NOMO-1 treated with dmso at 0.1 percent for 144 hours (cell line): ENCODE results near the gene ZNF385D.

ENCODE experiments used
- DNase-seq: peaks from one replicate; lab custom pipeline; 2025; ENCODE audit not compliant: unreplicated experiment; lab: John Stamatoyannopoulos, UW

The ZNF385D gene

GRCh38 chr3:21682206-21682605 lies 68.8 kb downstream of the ZNF385D start:
- no peak for DNase-seq

GRCh38 chr3:21673393-21673792 lies 77.6 kb downstream of the ZNF385D start:
- no peak for DNase-seq

- no peak for DNase-seq
Measured at GRCh38 chr3:21672303-21672702, 78.7 kb downstream of the ZNF385D start.

GRCh38 chr3:21670386-21670785 lies 80.6 kb downstream of the ZNF385D start:
- DNase-seq, result no peak

GRCh38 chr3:21668012-21668411 lies 83.0 kb downstream of the ZNF385D start:
- no peak for DNase-seq

GRCh38 chr3:21665444-21666100 lies 85.4 kb downstream of the ZNF385D start:
- no peak for DNase-seq

GRCh38 chr3:21664996-21665395 lies 86.0 kb downstream of the ZNF385D start:
- no peak for DNase-seq

- no peak for DNase-seq
Measured at GRCh38 chr3:21662403-21662802, 88.6 kb downstream of the ZNF385D start.

- DNase-seq, result no peak
Measured at GRCh38 chr3:21654662-21655061, 96.3 kb downstream of the ZNF385D start.

- DNase-seq, result no peak
Measured at GRCh38 chr3:21654241-21654640, 96.8 kb downstream of the ZNF385D start.

GRCh38 chr3:21649519-21649918 lies 101.5 kb downstream of the ZNF385D start:
- DNase-seq, result no peak

- DNase-seq, result no peak
Measured at GRCh38 chr3:21647961-21648360, 103.0 kb downstream of the ZNF385D start.

GRCh38 chr3:21645121-21645897 lies 105.7 kb downstream of the ZNF385D start:
- no peak for DNase-seq

GRCh38 chr3:21644268-21644667 lies 106.7 kb downstream of the ZNF385D start:
- DNase-seq, result no peak

GRCh38 chr3:21643752-21644151 lies 107.3 kb downstream of the ZNF385D start:
- no peak for DNase-seq

GRCh38 chr3:21642433-21642832 lies 108.6 kb downstream of the ZNF385D start:
- DNase-seq, result no peak

GRCh38 chr3:21641959-21642358 lies 109.1 kb downstream of the ZNF385D start:
- DNase-seq, result no peak

GRCh38 chr3:21638488-21638887 lies 112.5 kb downstream of the ZNF385D start:
- DNase-seq, result no peak

- DNase-seq, result no peak
Measured at GRCh38 chr3:21634112-21634511, 116.9 kb downstream of the ZNF385D start.

- no peak for DNase-seq
Measured at GRCh38 chr3:21624524-21624923, 126.5 kb downstream of the ZNF385D start.

- no peak for DNase-seq
Measured at GRCh38 chr3:21621181-21621651, 129.8 kb downstream of the ZNF385D start.

GRCh38 chr3:21620511-21621155 lies 130.4 kb downstream of the ZNF385D start:
- DNase-seq, result no peak
